Activated naive CD8-positive, alpha-beta T cell treated with anti-CD3 and anti-CD28 coated beads, Interleukin-2, amount 50 U/mL, for 16 hours (primary cell): Measurements from ENCODE around the gene DUOXA2.
"Not testable (repeated sequence)": the region's sequence is repeated elsewhere in the genome, so short reads cannot be mapped to it uniquely, and the experiment has no call there.

Source experiments
- DNase-seq: peaks from one replicate; pipeline ENCODE4 v3.0.0-alpha.2; 2020; ENCODE audit warnings: low read depth, low spot score

The DUOXA2 gene

GRCh38 chr15:45114076-45114750 is at the start of gene DUOXA2, which contains the start of gene DUOX2:
Gene DUOXA2 (plus strand): TSS chr15:45114326. CDS start chr15:45114606, 280 bp downstream.
Gene DUOX2 (minus strand): TSS chr15:45114172. CDS start chr15:45113411, 761 bp downstream.
- DNase-seq = no peak

GRCh38 chr15:45064386-45064785 is 49.7 kb upstream of the DUOXA2 start:
- no peak for DNase-seq

GRCh38 chr15:45069942-45070360 is 44.2 kb upstream of the DUOXA2 start:
- DNase-seq = not testable (repeated sequence)

- not testable (repeated sequence) for DNase-seq
These were observed 40.5 kb upstream of the DUOXA2 start for GRCh38 chr15:45073602-45074001.

GRCh38 chr15:45075440-45076320 is 38.4 kb upstream of the DUOXA2 start:
- not testable (repeated sequence) for DNase-seq

GRCh38 chr15:45077391-45077790 is 36.7 kb upstream of the DUOXA2 start:
- not testable (repeated sequence) for DNase-seq

- DNase-seq = not testable (repeated sequence)
These were observed 34.9 kb upstream of the DUOXA2 start for GRCh38 chr15:45079201-45079600.

GRCh38 chr15:45079628-45080246 is 34.4 kb upstream of the DUOXA2 start:
- DNase-seq = not testable (repeated sequence)

GRCh38 chr15:45080593-45080992 is 33.5 kb upstream of the DUOXA2 start:
- DNase-seq = not testable (repeated sequence)

- DNase-seq = not testable (repeated sequence)
These were observed 31.7 kb upstream of the DUOXA2 start for GRCh38 chr15:45082412-45082811.

GRCh38 chr15:45083223-45083622 is 30.9 kb upstream of the DUOXA2 start:
- no peak for DNase-seq

GRCh38 chr15:45084163-45084562 is 30.0 kb upstream of the DUOXA2 start:
- DNase-seq = no peak

GRCh38 chr15:45087513-45087912 is 26.6 kb upstream of the DUOXA2 start:
- no peak for DNase-seq

GRCh38 chr15:45088801-45089711 is 25.1 kb upstream of the DUOXA2 start:
- no peak for DNase-seq

- DNase-seq = no peak
These were observed 24.3 kb upstream of the DUOXA2 start for GRCh38 chr15:45089712-45090373.

- DNase-seq = no peak
These were observed 23.0 kb upstream of the DUOXA2 start for GRCh38 chr15:45091161-45091560.

GRCh38 chr15:45091576-45091975 is 22.6 kb upstream of the DUOXA2 start:
- DNase-seq = no peak

- no peak for DNase-seq
These were observed 21.1 kb upstream of the DUOXA2 start for GRCh38 chr15:45093013-45093412.

- no peak for DNase-seq
These were observed 20.3 kb upstream of the DUOXA2 start for GRCh38 chr15:45093622-45094357.

- DNase-seq = no peak
These were observed 19.8 kb upstream of the DUOXA2 start for GRCh38 chr15:45094358-45094730.
